Chondrocyte (in vitro differentiated cells): ENCODE results near the gene UBAP2L. TPM values are rescaled to one million over a fixed set of nuclear protein-coding genes. Genes with fewer than 3 reads are reported as not detected.

Experiments
- DNase-seq: peaks from one replicate; pipeline ENCODE4 v3.0.0; 2021; ENCODE audit warnings: mixed read lengths, low spot score
- H3K27ac Mint-ChIP-seq: one replicate; pipeline ENCODE4 v1.8.0; 2021; ENCODE audit warnings: mild to moderate bottlenecking, moderate library complexity, mixed read lengths; ENCODE audit not compliant: unreplicated experiment
- H3K27me3 Mint-ChIP-seq: 2 replicates; pipeline ENCODE4 v1.8.0; 2021; ENCODE audit warnings: low read depth, mixed read lengths
- H3K36me3 Mint-ChIP-seq: 2 replicates; pipeline ENCODE4 v1.8.0; 2021; ENCODE audit warnings: low read depth, mixed read lengths
- H3K4me1 Mint-ChIP-seq: 2 replicates; pipeline ENCODE4 v1.8.0; 2021; ENCODE audit warnings: low read depth, mild to moderate bottlenecking, mixed read lengths
- H3K4me3 Mint-ChIP-seq: one replicate; pipeline ENCODE4 v1.8.0; 2021; ENCODE audit warnings: mild to moderate bottlenecking, moderate library complexity, mixed read lengths; ENCODE audit not compliant: unreplicated experiment
- H3K9me3 Mint-ChIP-seq: 2 replicates; pipeline ENCODE4 v1.8.0; 2021; ENCODE audit warnings: low read depth, mixed read lengths
- CTCF ChIP-seq: fragments of 200-600 bp; sonication (generic); IDR thresholded peaks from 2 replicates; pipeline ENCODE4 v1.5.0; 2021; ENCODE audit warnings: antibody characterized with exemption, mild to moderate bottlenecking, moderate library complexity
- total RNA-seq: library from RNA; stranded (reverse); gene quantifications from 3 replicates; pipeline ENCODE4 v1.2.1, GENCODE V29; 2021

The UBAP2L gene
- total RNA-seq, 1 donor from 2014 or later = 186 TPM

- no peaks in the 10 kb centered on the region for H3K27me3 Mint-ChIP-seq
- H3K4me1 Mint-ChIP-seq = peaks cover 5% of the 10 kb centered on the region
- DNase-seq = no peak
- H3K9me3 Mint-ChIP-seq = no peaks in the 10 kb centered on the region
- no peak overlapping the region for H3K4me3 Mint-ChIP-seq
- H3K27ac Mint-ChIP-seq = peak overlapping the region; percentile 17
- peaks cover 46% of the 10 kb centered on the region for H3K36me3 Mint-ChIP-seq
- no peak for TF ChIP-seq CTCF
Observed at GRCh38 chr1:154237435-154237834, 16.7 kb downstream of the UBAP2L start.

GRCh38 chr1:154237880-154238506 is 17.2 kb downstream of the UBAP2L start:
- no peak for TF ChIP-seq CTCF
- Mint-ChIP-seq H3K9me3 (no peaks in the 10 kb centered on the region), H3K27me3 (no peaks in the 10 kb centered on the region), H3K4me3 (no peak overlapping the region), H3K27ac (peak overlapping the region; percentile 39), H3K4me1 (peaks cover 5% of the 10 kb centered on the region), H3K36me3 (peaks cover 47% of the 10 kb centered on the region)
- DNase-seq = no peak

GRCh38 chr1:154239491-154239890 is 18.7 kb downstream of the UBAP2L start:
- Mint-ChIP-seq H3K9me3 (no peaks in the 10 kb centered on the region), H3K4me3 (no peak overlapping the region), H3K4me1 (peaks cover 5% of the 10 kb centered on the region), H3K36me3 (peaks cover 53% of the 10 kb centered on the region), H3K27ac (peak overlapping the region; percentile 43), H3K27me3 (no peaks in the 10 kb centered on the region)
- no peak for TF ChIP-seq CTCF
- no peak for DNase-seq

- no peak for TF ChIP-seq CTCF
- no peak for DNase-seq
- Mint-ChIP-seq H3K9me3 (no peaks in the 10 kb centered on the region), H3K4me3 (no peak overlapping the region), H3K27me3 (no peaks in the 10 kb centered on the region), H3K27ac (no peak overlapping the region), H3K4me1 (peaks cover 5% of the 10 kb centered on the region), H3K36me3 (peaks cover 47% of the 10 kb centered on the region)
Observed at GRCh38 chr1:154240294-154240833, 19.6 kb downstream of the UBAP2L start.

GRCh38 chr1:154241703-154242351 is 21.1 kb downstream of the UBAP2L start:
- H3K4me3 Mint-ChIP-seq = no peak overlapping the region
- peaks cover 5% of the 10 kb centered on the region for H3K4me1 Mint-ChIP-seq
- TF ChIP-seq CTCF = no peak
- DNase-seq = no peak
- H3K27me3 Mint-ChIP-seq = no peaks in the 10 kb centered on the region
- H3K27ac Mint-ChIP-seq = no peak overlapping the region
- no peaks in the 10 kb centered on the region for H3K9me3 Mint-ChIP-seq
- H3K36me3 Mint-ChIP-seq = peaks cover 50% of the 10 kb centered on the region
